Mesothelial cell of epicardium (in vitro differentiated cells): ENCODE measurements around the gene PEX11G. TPM values are rescaled to one million over a fixed set of nuclear protein-coding genes. Genes with fewer than 3 reads are reported as not detected.
A peak's percentile ranks its signal among the peaks of the same experiment; 100 is the strongest.

ENCODE experiments used
- DNase-seq, 2 experiments: peaks; one replicate each; pipeline ENCODE4 v3.0.0; 2021; ENCODE audit warnings: low spot score in 2 of 2; ENCODE audit not compliant: unreplicated experiment in 2 of 2
- H3K27ac Mint-ChIP-seq: 2 replicates; pipeline ENCODE4 v1.8.0; 2021; ENCODE audit warnings: mixed read lengths
- H3K27me3 Mint-ChIP-seq: 2 replicates; pipeline ENCODE4 v1.8.0; 2021; ENCODE audit warnings: low read depth, mixed read lengths
- H3K36me3 Mint-ChIP-seq: 2 replicates; pipeline ENCODE4 v1.8.0; 2021; ENCODE audit warnings: mixed read lengths
- H3K4me1 Mint-ChIP-seq: 2 replicates; pipeline ENCODE4 v1.8.0; 2021; ENCODE audit warnings: mixed read lengths
- H3K4me3 Mint-ChIP-seq: 2 replicates; pipeline ENCODE4 v1.8.0; 2021; ENCODE audit warnings: mild to moderate bottlenecking, moderate library complexity, mixed read lengths
- H3K9me3 Mint-ChIP-seq: 2 replicates; pipeline ENCODE4 v1.8.0; 2021; ENCODE audit warnings: mixed read lengths
- CTCF ChIP-seq: fragments of 200-600 bp; sonication (generic); IDR thresholded peaks from one replicate; pipeline ENCODE4 v1.5.0; 2021; ENCODE audit warnings: antibody characterized with exemption; ENCODE audit not compliant: unreplicated experiment
- total RNA-seq: library from RNA; stranded (reverse); gene quantifications from 3 replicates; pipeline ENCODE4 v1.2.1, GENCODE V29; 2021

Gene PEX11G
- total RNA-seq, 1 donor from 2014 or later = 7.0 TPM

DNA sequence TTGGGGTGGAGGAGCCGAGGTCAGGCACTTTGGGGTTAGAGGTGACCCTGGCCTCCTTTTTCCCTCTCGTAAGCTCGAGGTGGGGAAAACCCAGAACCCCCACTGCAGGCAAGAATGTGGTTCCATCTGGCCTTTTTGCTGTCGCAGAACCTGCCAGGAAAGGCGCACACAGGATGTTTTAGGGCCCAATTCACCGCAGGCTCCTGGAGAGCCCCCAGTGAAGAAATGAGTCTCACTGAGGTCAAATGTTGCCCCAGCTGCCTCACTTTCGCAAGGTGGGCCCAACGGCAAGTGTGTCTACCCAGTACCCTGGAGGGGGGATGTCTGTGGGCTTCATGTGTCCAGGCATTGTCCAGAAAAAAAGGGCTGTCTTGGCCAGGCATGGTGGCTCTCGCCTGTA is 61.8 kb downstream of the PEX11G start:
- Mint-ChIP-seq H3K4me3 (no peak overlapping the region), H3K27ac (peak overlapping the region; percentile 54)

More for the DNA sequence above, 61.8 kb downstream of the PEX11G start:
- no peak for TF ChIP-seq CTCF
- Mint-ChIP-seq H3K4me1 (peaks cover 12% of the 10 kb centered on the region), H3K9me3 (no peaks in the 10 kb centered on the region), H3K27me3 (no peaks in the 10 kb centered on the region), H3K36me3 (peaks cover 9% of the 10 kb centered on the region)
- no peak for DNase-seq

Other genes with a start within 250 kb of the PEX11G start
- gene INSR, start 194.6 kb downstream of the PEX11G start, total RNA-seq = 42.3 to 46.5 TPM (median 44.7 TPM) in 3 replicates
- gene ARHGEF18, start 140.1 kb downstream of the PEX11G start, total RNA-seq = 45.3 to 50.3 TPM (median 47.8 TPM) in 3 replicates
- 67.5 to 68.3 TPM (median 67.9 TPM) in 3 replicates for gene ZNF358, start 27.1 kb upstream of the PEX11G start, total RNA-seq
- gene MCOLN1, start 33.6 kb upstream of the PEX11G start, total RNA-seq = 20.5 to 21.0 TPM (median 20.7 TPM) in 3 replicates
- gene PNPLA6, start 46.7 kb upstream of the PEX11G start, total RNA-seq = 100 to 117 TPM (median 112 TPM) in 3 replicates
- 26.1 to 28.2 TPM (median 26.5 TPM) in 3 replicates for gene CAMSAP3, start 106.8 kb upstream of the PEX11G start, total RNA-seq
- 43.9 to 46.6 TPM (median 44.6 TPM) in 3 replicates for gene XAB2, start 140.5 kb upstream of the PEX11G start, total RNA-seq
- gene PET100, start 140.8 kb upstream of the PEX11G start, total RNA-seq = 139 to 152 TPM (median 149 TPM) in 3 replicates
- 1.5 to 2.5 TPM (median 1.7 TPM) in 3 replicates for gene PCP2, start 144.7 kb upstream of the PEX11G start, total RNA-seq
- gene STXBP2, start 148.1 kb upstream of the PEX11G start, total RNA-seq = 88.1 to 99.0 TPM (median 97.7 TPM) in 3 replicates
- gene RETN, start 180.0 kb upstream of the PEX11G start, total RNA-seq = not detected in 3 replicates
- not detected in 3 replicates for gene MCEMP1, start 188.1 kb upstream of the PEX11G start, total RNA-seq
- gene TRAPPC5, start 191.8 kb upstream of the PEX11G start, total RNA-seq = 83.9 to 93.7 TPM (median 85.2 TPM) in 3 replicates
- not detected in 3 replicates for gene FCER2, start 213.1 kb upstream of the PEX11G start, total RNA-seq
- not detected in 3 replicates for gene CLEC4G, start 243.1 kb upstream of the PEX11G start, total RNA-seq